Neural cell (in vitro differentiated cells): ENCODE results near the gene C3. TPM values are rescaled to one million over a fixed set of nuclear protein-coding genes. Genes with fewer than 3 reads are reported as not detected.

ENCODE experiments used
- H2AFZ ChIP-seq: fragments of 200-600, 300-800 bp; sonication (generic), shearing (Covaris generic); 2 replicates; pipeline ENCODE4 v1.6.0; 2014; ENCODE audit warnings: low read depth, mild to moderate bottlenecking, antibody characterized with exemption, low read length, moderate library complexity
- H3F3A ChIP-seq: fragments of 200-600 bp; shearing (Covaris generic); 2 replicates; pipeline ENCODE4 v1.6.1; 2016; ENCODE audit warnings: mild to moderate bottlenecking, moderate library complexity, mixed read lengths, antibody characterized with exemption, low read length; ENCODE audit not compliant: insufficient read depth, poor library complexity, severe bottlenecking
- H3K27ac ChIP-seq: fragments of 200-600, 300-800 bp; sonication (generic), shearing (Covaris generic); 2 replicates; pipeline ENCODE4 v1.5.1; 2014; ENCODE audit warnings: mild to moderate bottlenecking, low read length, moderate library complexity
- H3K27me3 ChIP-seq: fragments of 300-800, 200-600 bp; sonication (generic), shearing (Covaris generic); 2 replicates; pipeline ENCODE4 v1.6.0; 2014; ENCODE audit warnings: mild to moderate bottlenecking, low read depth, low read length, moderate library complexity; ENCODE audit not compliant: insufficient read depth
- H3K36me3 ChIP-seq: fragments of 300-800, 200-600 bp; sonication (generic), shearing (Covaris generic); 2 replicates; pipeline ENCODE4 v1.5.1; 2014; ENCODE audit warnings: mild to moderate bottlenecking, antibody characterized with exemption, low read length, moderate library complexity; ENCODE audit not compliant: insufficient read depth
- H3K4me2 ChIP-seq: fragments of 300-800, 200-600 bp; sonication (generic), shearing (Covaris generic); 2 replicates; pipeline ENCODE4 v1.6.0; 2014; ENCODE audit warnings: mild to moderate bottlenecking, low read length
- H3K4me3 ChIP-seq: fragments of 300-800, 200-600 bp; sonication (generic), shearing (Covaris generic); 2 replicates; pipeline ENCODE4 v1.5.1; 2014; ENCODE audit warnings: mild to moderate bottlenecking, low read length, moderate library complexity
- H3K79me2 ChIP-seq: fragments of 200-600 bp; shearing (Covaris generic); replicated peaks from 2 replicates; pipeline ENCODE4 v1.6.0; 2014; ENCODE audit warnings: mild to moderate bottlenecking, low read length, moderate library complexity; ENCODE audit not compliant: insufficient read depth
- H3K9ac ChIP-seq: fragments of 300-800, 200-600 bp; sonication (generic), shearing (Covaris generic); 2 replicates; pipeline ENCODE4 v1.6.1; 2016; ENCODE audit warnings: mild to moderate bottlenecking, low read length, mixed read lengths
- H3K9me2 ChIP-seq: fragments of 200-600 bp; shearing (Covaris generic); 2 replicates; pipeline ENCODE4 v1.6.1; 2016; ENCODE audit warnings: mild to moderate bottlenecking, low read length, mixed read lengths; ENCODE audit not compliant: insufficient read depth
- H3K9me3 ChIP-seq: fragments of 200-600, 300-800 bp; sonication (generic), shearing (Covaris generic); 2 replicates; pipeline ENCODE4 v1.6.1; 2016; ENCODE audit warnings: mild to moderate bottlenecking, mixed run types, low read length, moderate library complexity, mixed read lengths
- H4K20me1 ChIP-seq: fragments of 200-600 bp; shearing (Covaris generic); 2 replicates; pipeline ENCODE4 v1.6.1; 2016; ENCODE audit warnings: mild to moderate bottlenecking, mixed run types; ENCODE audit not compliant: insufficient read depth
- CTCF ChIP-seq: fragments of 450-650 bp; IDR thresholded peaks from 2 replicates; pipeline ENCODE4 v1.5.1; 2014; ENCODE audit warnings: antibody characterized with exemption, mild to moderate bottlenecking, moderate library complexity; ENCODE audit not compliant: poor library complexity, severe bottlenecking
- EP300 ChIP-seq: fragments of 450-650 bp; conservative IDR thresholded peaks from 2 replicates; pipeline ENCODE4 v1.6.1; 2014; ENCODE audit warnings: antibody characterized with exemption, mild to moderate bottlenecking, moderate library complexity; ENCODE audit not compliant: poor library complexity, severe bottlenecking
- EZH2 ChIP-seq: fragments of 200-600, 300-800 bp; shearing (Covaris generic), sonication (generic); IDR thresholded peaks from 2 replicates; pipeline ENCODE4 v1.6.1; 2014; ENCODE audit warnings: antibody characterized with exemption, low read length, borderline replicate concordance, mild to moderate bottlenecking; ENCODE audit not compliant: insufficient read depth, poor library complexity, severe bottlenecking
- MXI1 ChIP-seq: fragments of 450-650 bp; conservative IDR thresholded peaks from 2 replicates; pipeline ENCODE4 v1.6.1; 2014; ENCODE audit warnings: antibody characterized with exemption, mild to moderate bottlenecking; ENCODE audit not compliant: poor library complexity, severe bottlenecking
- POLR2AphosphoS5 ChIP-seq: IDR thresholded peaks from 2 replicates; pipeline ENCODE4 v1.6.1; 2012
- RAD21 ChIP-seq: fragments of 450-650 bp; conservative IDR thresholded peaks from 2 replicates; pipeline ENCODE4 v1.6.1; 2014; ENCODE audit warnings: antibody characterized with exemption, mild to moderate bottlenecking, moderate library complexity
- SMC3 ChIP-seq: fragments of 450-650 bp; conservative IDR thresholded peaks from 2 replicates; pipeline ENCODE4 v1.6.1; 2014; ENCODE audit warnings: antibody characterized with exemption, mild to moderate bottlenecking, moderate library complexity; ENCODE audit not compliant: poor library complexity
- TAF1 ChIP-seq: IDR thresholded peaks from 2 replicates; pipeline ENCODE4 v1.6.1; 2012; ENCODE audit warnings: low read depth
- polyA plus RNA-seq: library from polyadenylated mRNA; depleted of rRNA; stranded (reverse); fragments of >200 nt; gene quantifications from 2 replicates; pipeline ENCODE4 v1.2.3, GENCODE V29; 2014
- TF ChIP-seq, protein P1 (sequence below): IDR thresholded peaks from 2 replicates; pipeline ENCODE4 v1.6.1; 2012; ENCODE audit warnings: borderline replicate concordance

C3 gene
- polyA plus RNA-seq, 1 donor from 2014 or later: not detected

DNA sequence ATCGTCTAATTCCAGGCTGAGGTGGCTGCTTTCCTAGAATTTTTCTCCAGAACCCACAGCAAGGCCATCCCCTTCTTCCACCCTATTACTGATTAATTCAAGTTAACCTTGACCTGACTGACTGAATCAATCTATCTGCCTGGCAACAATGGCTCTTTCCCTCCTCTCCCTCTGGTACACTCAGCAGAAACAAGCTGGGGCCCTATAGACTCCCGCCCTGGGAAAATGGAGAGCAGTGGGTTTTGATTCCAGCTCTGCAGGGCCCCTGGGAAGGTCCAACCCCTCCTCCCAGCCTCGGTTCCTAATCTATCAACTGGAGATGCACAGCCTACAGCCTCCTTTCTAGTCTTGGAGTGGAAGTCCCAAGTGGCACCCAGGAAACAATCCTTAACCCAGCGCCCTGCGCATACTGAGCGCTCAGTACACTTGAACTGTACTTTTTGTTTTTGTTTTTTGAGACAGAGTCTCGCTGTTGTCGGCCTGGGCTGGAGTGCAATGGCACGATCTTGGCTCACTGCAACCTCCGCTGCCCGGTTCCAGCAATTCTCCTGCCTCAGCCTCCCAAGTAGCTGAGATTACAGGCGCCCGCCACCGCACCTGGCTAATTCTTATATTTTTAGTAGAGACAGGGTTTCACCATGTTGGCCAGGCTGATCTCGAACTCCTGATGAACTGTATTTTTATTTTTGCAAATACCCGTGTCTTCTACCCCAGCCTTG, 5.2 kb upstream of the C3 start:
- Histone ChIP-seq H3K9me3 (no peaks in the 10 kb centered on the region), H3F3A (no peaks in the 10 kb centered on the region), H3K27me3 (no peaks in the 10 kb centered on the region), H3K9me2 (no peaks in the 10 kb centered on the region), H2AFZ (no peak overlapping the region), H4K20me1 (no peaks in the 10 kb centered on the region), H3K27ac (no peak overlapping the region), H3K36me3 (no peaks in the 10 kb centered on the region), H3K79me2 (no peaks in the 10 kb centered on the region), H3K9ac (no peak overlapping the region), H3K4me3 (no peak overlapping the region), H3K4me2 (no peak overlapping the region)
- no peak for TF ChIP-seq SMC3
- TF ChIP-seq, protein P1, sequence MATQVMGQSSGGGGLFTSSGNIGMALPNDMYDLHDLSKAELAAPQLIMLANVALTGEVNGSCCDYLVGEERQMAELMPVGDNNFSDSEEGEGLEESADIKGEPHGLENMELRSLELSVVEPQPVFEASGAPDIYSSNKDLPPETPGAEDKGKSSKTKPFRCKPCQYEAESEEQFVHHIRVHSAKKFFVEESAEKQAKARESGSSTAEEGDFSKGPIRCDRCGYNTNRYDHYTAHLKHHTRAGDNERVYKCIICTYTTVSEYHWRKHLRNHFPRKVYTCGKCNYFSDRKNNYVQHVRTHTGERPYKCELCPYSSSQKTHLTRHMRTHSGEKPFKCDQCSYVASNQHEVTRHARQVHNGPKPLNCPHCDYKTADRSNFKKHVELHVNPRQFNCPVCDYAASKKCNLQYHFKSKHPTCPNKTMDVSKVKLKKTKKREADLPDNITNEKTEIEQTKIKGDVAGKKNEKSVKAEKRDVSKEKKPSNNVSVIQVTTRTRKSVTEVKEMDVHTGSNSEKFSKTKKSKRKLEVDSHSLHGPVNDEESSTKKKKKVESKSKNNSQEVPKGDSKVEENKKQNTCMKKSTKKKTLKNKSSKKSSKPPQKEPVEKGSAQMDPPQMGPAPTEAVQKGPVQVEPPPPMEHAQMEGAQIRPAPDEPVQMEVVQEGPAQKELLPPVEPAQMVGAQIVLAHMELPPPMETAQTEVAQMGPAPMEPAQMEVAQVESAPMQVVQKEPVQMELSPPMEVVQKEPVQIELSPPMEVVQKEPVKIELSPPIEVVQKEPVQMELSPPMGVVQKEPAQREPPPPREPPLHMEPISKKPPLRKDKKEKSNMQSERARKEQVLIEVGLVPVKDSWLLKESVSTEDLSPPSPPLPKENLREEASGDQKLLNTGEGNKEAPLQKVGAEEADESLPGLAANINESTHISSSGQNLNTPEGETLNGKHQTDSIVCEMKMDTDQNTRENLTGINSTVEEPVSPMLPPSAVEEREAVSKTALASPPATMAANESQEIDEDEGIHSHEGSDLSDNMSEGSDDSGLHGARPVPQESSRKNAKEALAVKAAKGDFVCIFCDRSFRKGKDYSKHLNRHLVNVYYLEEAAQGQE: no peak
- TF ChIP-seq MXI1: no peak
- TF ChIP-seq RAD21: no peak
- TF ChIP-seq CTCF: no peak
- TF ChIP-seq EP300: no peak
- TF ChIP-seq TAF1: no peak
- TF ChIP-seq EZH2: no peak
- TF ChIP-seq POLR2AphosphoS5: no peak

GRCh38 chr19:6724631-6725492, 4.4 kb upstream of the C3 start:
- H3K9ac ChIP-seq: no peak overlapping the region
- no peaks in the 10 kb centered on the region for H4K20me1 ChIP-seq
- no peak for TF ChIP-seq CTCF
- TF ChIP-seq, protein P1: no peak
- TF ChIP-seq EZH2: no peak
- no peaks in the 10 kb centered on the region for H3K9me3 ChIP-seq
- H3F3A ChIP-seq: no peaks in the 10 kb centered on the region
- no peak overlapping the region for H3K4me3 ChIP-seq
- H3K79me2 ChIP-seq: no peaks in the 10 kb centered on the region
- H3K36me3 ChIP-seq: no peaks in the 10 kb centered on the region
- H2AFZ ChIP-seq: no peak overlapping the region
- no peak overlapping the region for H3K27ac ChIP-seq
- H3K9me2 ChIP-seq: no peaks in the 10 kb centered on the region
- H3K27me3 ChIP-seq: no peaks in the 10 kb centered on the region
- no peak overlapping the region for H3K4me2 ChIP-seq
